Subcutaneous adipose tissue (tissue), 4 donors: Measurements from ENCODE around the gene COL26A1. TPM values are rescaled to one million over a fixed set of nuclear protein-coding genes. Genes with fewer than 3 reads are reported as not detected.

Experiments used
- CTCF ChIP-seq: fragments of 450-650 bp; IDR thresholded peaks from one replicate; pipeline ENCODE4 v1.5.1; 2016; ENCODE audit warnings: low read depth, mild to moderate bottlenecking, control low read depth, antibody characterized with exemption, moderate library complexity
- total RNA-seq, 4 donors: library from RNA; depleted of rRNA; stranded (reverse); fragments of >200 nt; gene quantifications; one replicate each; pipeline ENCODE4 v1.1.0, GENCODE V29; 2016

The COL26A1 gene
- total RNA-seq, 4 donors from 2014 or later: not detected

- no peak for TF ChIP-seq CTCF
These were observed 139.9 kb downstream of the COL26A1 start for GRCh38 chr7:101502466-101503098.

DNA sequence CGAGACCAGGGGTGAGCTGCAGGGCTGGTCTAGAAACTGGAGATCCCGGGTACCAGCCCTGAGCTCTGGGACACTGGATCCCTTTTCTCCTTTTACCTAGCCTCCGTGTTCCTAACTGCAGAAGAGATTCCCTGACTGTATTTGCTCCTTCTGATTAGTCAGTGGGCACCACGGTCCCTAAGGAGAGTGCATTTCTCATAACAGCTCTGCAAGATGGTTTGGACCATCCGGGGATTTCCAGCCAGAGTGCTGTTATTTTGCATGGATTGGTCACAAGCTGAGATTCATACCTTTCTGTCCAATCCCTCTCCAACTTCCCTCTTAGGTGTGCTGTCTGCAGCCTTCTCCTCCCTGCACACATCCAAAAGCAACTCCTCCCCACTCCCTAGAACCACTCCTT is 143.9 kb downstream of the COL26A1 start:
- TF ChIP-seq CTCF: no peak

- TF ChIP-seq CTCF: no peak
These were observed 144.7 kb downstream of the COL26A1 start for GRCh38 chr7:101507327-101507726.

DNA sequence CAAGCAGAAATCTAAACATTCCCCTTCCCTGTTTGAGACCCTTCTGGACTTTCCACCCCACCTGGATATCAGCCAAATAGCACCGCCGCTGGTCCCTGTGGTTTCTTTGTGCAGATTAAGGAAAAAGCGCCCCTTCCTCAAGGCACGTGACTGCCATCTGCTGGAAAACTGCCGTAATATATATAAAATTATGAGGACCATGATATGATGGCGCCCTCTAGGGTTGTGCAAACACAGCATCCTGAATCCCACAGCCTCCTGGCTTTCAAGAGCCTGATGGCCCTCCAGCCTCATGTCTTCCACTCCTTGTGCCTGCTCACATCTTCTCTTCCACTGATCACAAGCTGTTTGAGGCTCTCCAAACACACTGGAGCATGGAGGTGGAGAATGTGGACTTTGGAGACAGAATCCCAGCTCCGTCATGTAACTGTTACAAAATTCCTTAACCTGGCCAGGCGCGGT is 145.1 kb downstream of the COL26A1 start:
- TF ChIP-seq CTCF: no peak

DNA sequence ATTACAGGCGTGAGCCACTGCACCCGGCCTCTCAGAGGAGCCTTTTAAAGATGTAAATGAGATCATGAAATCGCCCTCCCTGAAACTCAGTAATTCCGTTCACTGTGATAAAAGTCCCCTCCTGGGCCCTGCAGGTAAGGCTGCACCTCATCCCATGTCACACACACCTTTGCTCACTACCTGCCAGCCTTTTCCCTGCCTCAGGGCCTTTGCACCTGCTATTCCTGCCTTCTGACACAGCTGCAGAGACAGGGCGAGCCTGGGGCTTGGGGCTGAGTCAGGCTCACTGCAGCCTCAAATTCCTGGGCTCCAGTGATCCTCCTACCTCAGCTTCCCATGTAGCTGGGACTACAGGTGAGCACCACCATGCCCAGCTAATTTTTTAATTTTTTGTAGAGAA is 147.6 kb downstream of the COL26A1 start:
- no peak for TF ChIP-seq CTCF

DNA sequence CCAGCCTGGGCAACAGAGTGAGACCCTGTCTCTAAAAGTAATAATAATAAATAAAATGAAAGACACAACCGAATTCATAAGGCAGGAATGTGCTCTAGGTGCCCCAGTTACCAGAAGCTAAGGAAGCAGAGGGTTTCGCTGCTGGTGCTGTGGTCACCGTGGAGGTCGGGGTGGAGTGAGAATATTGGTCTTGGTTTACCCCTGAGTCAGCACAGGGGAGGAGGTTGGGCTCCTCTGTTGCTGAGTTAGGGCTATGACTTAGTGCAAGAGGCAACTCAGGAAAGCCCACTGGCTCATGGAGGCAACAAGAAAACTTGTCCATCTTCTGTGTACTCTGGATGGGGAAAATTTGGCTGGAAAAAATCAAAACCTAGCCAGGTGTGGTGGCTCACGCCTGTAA is 149.3 kb downstream of the COL26A1 start:
- no peak for TF ChIP-seq CTCF

- TF ChIP-seq CTCF: no peak
These were observed 154.2 kb downstream of the COL26A1 start for GRCh38 chr7:101516851-101517250.
